HG03175 (cell line): ENCODE measurements around the gene SEPTIN12.

ENCODE experiments used
- ATAC-seq: cut with Tn5 transposase; IDR thresholded peaks from one replicate; pipeline ENCODE4 v1.9.1; 2021; ENCODE audit warnings: mild to moderate bottlenecking, moderate library complexity; ENCODE audit not compliant: unreplicated experiment

SEPTIN12 gene

GRCh38 chr16:4803401-4803844 lies 15.3 kb upstream of the SEPTIN12 start:
- no peak for ATAC-seq

- ATAC-seq = peak; percentile 96
Measured at GRCh38 chr16:4802659-4803287, 14.6 kb upstream of the SEPTIN12 start.

GRCh38 chr16:4801962-4802658 lies 14.0 kb upstream of the SEPTIN12 start, which contains the start of gene ROGDI:
Gene ROGDI (minus strand): TSS chr16:4802633. CDS start chr16:4802571, 62 bp downstream.
- peak; percentile 45 for ATAC-seq

GRCh38 chr16:4801051-4801961 lies 13.2 kb upstream of the SEPTIN12 start:
- no peak for ATAC-seq

GRCh38 chr16:4800290-4801041 lies 12.3 kb upstream of the SEPTIN12 start:
- ATAC-seq = no peak

- no peak for ATAC-seq
Measured at GRCh38 chr16:4799171-4799855, 11.2 kb upstream of the SEPTIN12 start.

- ATAC-seq = no peak
Measured at GRCh38 chr16:4798456-4798855, 10.3 kb upstream of the SEPTIN12 start.

- ATAC-seq = no peak
Measured at GRCh38 chr16:4797805-4798252, 9.7 kb upstream of the SEPTIN12 start.

GRCh38 chr16:4796982-4797804 lies 9.0 kb upstream of the SEPTIN12 start:
- ATAC-seq = no peak

- no peak for ATAC-seq
Measured at GRCh38 chr16:4795828-4796572, 7.9 kb upstream of the SEPTIN12 start.

- no peak for ATAC-seq
Measured at GRCh38 chr16:4795181-4795827, 7.2 kb upstream of the SEPTIN12 start, which contains the start of gene SMIM22. Gene SMIM22 (plus strand): TSS chr16:4795369. CDS start chr16:4795735, 366 bp downstream.

GRCh38 chr16:4792951-4793513 lies 4.9 kb upstream of the SEPTIN12 start:
- no peak for ATAC-seq

- ATAC-seq = no peak
Measured at GRCh38 chr16:4790871-4791270, 2.7 kb upstream of the SEPTIN12 start.

GRCh38 chr16:4790261-4790660 lies 2.1 kb upstream of the SEPTIN12 start:
- ATAC-seq = no peak

- no peak for ATAC-seq
Measured at GRCh38 chr16:4788910-4789309, 765 bp upstream of the SEPTIN12 start.

- no peak for ATAC-seq
Measured at GRCh38 chr16:4788489-4788889, 344 bp upstream of the SEPTIN12 start.

GRCh38 chr16:4787068-4787467 lies 1.1 kb downstream of the SEPTIN12 start:
- no peak for ATAC-seq
